GM18873 (cell line): ENCODE results near the gene RHOA.
"Not testable (repeated sequence)": the region's sequence is repeated elsewhere in the genome, so short reads cannot be mapped to it uniquely, and the experiment has no call there.

Experiments used
- ATAC-seq: cut with Tn5 transposase; IDR thresholded peaks from one replicate; pipeline ENCODE4 v1.9.1; 2021; ENCODE audit warnings: mild to moderate bottlenecking, moderate library complexity, moderate number of reproducible peaks; ENCODE audit not compliant: unreplicated experiment, low FRiP score

Gene RHOA

DNA sequence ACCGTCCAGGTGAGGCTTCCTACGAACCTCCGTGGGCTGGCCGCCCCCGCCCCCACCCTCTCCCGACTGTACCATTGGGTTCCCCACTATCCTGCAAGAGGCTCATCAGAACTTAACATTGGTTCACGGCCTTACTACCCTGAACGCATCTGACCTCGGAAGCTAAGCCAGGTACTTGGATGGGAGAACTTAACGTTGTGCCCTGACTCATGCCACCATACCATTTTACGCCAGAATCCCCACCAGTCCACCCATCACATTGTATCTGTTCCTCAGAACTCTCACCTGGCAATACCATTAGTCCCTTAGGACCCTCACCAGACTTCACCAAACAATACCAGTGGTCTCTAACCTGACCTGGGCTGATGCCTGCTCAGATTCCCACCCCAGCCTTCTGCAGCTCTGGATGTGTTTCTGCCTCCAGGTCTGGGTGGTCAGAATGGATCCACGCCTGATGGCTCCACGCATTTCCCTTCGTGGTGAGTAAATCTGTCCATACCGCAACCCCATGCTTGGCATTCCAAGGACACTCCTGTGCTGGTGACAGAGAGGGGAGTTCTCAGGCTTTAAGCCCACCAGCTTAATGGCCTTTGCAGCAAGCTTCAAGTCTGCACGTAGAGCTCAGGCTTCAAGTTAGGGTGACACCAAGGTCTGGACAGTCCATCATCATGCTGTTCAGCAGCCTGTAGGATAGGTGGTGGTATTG lies 1.0 kb upstream of the RHOA start:
- ATAC-seq: no peak

DNA sequence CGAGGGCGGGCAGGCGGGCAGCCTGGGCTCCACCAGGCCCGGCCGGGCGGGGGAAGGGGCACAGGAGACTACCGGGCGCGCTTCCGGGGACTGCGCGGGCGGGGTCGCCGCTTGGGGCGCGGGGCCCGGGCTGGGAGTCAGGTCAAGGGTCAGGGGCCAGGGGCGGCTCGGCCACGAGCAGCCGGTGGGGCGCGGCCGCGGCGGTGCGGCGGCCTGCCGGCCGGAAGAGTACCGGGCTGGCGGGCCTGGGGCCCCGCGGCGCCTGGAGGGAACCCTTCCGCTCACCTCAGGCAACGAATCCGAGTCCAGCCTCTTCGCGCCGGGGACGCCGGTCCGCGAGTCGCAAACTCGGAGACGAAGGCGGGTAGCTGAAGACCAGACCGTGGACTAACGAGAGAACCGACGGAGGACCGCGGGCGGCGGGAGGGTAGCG lies 225 bp downstream of the RHOA start:
- ATAC-seq: peak; percentile 15

DNA sequence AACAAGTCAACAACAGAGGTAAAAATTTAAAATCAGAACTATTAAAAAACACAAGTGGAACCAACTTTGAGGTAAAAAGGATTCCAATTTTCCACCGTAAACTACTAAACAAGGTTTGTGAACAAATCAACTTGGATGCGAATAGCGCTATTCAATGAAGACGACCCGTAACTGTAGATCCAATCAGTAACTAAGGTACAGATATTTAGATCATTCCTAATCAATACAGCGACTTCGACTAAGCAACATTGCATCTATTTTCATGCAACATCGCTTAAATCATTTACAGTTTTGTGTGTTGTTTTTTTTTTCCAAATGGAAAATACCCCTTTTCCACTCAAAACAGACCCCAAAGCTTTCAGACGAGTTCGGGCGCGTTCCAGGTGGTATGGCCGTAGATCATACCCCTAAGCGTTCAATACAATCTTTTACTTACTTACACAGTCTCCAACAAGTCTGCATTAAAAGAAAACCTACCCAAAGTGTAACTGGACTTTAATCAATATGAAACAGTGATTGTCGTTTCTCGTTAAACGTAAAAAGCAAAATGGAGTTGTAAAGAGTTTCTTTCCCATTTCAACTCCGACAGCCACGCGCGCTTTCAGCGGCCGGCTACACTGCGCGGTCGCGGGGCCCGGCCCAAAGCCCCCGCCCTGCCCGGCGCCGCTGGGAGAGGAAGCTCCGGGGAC lies 786 bp downstream of the RHOA start:
- ATAC-seq: no peak

DNA sequence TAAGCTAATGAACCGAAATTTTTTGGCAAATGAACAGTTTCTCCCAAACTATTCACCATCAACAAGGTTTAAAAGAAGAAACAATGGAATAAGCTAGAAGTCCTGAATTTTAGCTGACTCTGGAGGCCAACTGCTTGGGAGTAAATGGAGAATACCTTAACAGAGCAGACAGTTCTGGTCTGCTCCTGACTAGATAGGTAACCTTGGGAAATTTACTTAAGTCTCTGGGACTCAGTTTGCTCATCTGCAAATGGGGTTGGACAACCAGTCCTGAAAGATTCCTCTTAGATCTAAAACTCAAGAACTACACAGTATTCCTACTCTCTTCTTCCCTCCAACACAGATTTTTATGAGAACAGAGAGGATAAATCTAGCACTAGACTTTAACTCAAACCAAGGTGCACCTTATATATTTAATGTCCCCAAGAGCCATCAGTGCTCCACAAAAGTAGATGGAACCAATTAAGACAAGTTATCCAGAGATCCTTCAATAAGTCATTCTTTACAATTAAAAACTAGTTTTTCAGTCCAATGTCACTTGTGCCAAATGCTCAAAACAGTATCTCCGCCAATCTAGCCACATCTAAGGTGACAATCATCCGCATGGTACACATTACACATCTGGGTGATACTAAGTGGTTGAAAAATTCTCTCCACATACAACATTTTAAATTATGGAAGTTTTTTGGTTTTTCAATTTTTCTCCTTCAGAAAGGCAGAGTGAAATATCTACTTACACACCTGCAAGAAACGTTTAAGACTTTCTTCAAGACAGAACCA lies 1.5 kb downstream of the RHOA start:
- ATAC-seq: no peak

- ATAC-seq: no peak
Measured at GRCh38 chr3:49406571-49407565, 4.9 kb downstream of the RHOA start.

GRCh38 chr3:49405570-49405969 lies 6.2 kb downstream of the RHOA start:
- not testable (repeated sequence) for ATAC-seq

DNA sequence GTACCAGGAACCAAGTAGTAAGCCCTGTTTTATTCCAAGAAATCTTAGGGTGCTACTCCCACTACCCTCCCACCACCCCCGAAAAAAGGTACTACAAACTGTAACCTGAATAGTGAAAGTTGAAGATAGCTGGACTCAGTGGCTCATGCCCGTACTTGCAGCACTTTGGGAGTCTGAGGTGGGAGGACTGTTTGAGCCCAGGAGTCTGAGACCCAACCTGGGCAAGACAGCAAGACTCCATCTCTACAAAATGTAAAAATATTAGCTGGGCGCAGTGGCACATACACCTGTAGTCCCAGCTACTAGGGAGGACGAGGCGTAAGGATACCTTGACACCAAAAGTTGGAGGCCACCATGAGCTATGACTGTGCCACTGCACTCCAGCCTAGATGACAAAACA lies 7.9 kb downstream of the RHOA start:
- ATAC-seq: no peak

DNA sequence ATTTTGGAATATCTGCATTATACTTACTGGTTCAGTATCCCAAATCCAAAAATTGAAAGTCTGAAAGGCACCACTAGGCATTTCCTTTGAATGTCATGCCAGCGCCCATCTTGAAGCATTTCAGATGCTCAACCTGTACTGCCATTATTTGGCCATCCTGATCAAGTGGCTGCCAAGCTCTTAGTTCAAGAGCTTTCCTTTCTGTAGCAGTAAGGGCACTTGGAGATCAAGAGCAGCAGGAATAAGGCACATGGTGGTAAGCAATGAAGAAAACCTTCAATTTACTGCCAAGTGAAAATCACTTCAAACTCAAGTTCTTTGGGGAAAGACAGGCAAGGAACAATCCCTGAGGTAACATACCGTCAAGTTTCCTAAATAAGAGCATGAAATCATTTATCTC lies 10.0 kb downstream of the RHOA start:
- no peak for ATAC-seq

DNA sequence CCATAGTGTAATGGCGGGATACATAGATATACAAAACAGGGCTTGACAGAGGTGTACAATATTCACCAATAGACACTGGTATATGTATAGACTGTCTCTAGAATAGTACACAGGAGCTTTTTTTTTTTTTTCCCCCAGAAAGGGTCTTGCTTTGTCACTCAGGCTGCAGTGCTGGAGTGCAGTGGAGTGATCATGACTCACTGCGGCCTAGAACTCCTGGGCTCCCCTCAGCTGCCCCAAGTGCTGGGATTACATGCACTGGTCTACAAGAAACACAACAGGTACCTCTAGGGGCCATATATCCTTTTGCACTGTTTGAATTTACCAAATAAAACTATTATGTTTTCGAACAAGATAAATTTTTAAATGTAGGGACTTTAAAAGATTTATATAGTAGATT lies 12.3 kb downstream of the RHOA start:
- no peak for ATAC-seq

DNA sequence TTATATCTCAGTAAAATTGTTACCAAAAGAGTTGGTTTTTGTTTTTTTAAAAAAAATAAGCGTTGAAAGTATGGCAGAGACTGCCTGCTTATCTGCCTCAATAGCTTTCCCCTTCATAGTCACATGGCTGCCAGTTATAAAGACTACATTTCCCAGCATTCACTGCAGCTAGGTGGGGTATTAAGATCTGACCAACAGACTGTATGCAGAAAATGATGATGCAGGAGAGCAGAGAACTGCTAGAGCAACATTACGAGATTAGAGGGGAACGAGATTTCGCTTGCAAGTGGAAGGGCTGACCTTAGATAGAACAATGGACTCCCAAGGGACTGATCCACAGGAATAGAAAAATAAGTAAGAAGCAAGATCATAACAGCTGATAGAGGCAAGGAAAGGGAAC lies 14.3 kb downstream of the RHOA start:
- no peak for ATAC-seq

DNA sequence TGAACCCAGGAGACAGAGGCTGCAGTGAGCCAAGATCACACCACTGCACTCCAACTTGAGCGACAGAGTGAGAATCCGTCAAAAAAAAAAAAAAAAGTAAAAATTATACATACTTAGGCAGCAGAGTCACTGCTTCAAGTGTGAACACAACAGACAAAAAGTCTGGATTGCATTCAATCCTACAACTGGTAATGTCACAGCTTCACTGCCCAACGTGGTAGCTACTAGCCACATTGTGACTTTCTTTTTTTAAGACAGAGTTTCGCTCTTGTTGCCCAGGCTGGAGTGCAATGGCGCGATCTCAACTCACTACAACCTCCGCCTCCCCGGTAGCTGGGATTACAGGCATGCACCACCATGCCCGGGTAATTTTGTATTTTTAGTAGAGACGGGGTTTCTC lies 20.5 kb downstream of the RHOA start:
- ATAC-seq: not testable (repeated sequence)

DNA sequence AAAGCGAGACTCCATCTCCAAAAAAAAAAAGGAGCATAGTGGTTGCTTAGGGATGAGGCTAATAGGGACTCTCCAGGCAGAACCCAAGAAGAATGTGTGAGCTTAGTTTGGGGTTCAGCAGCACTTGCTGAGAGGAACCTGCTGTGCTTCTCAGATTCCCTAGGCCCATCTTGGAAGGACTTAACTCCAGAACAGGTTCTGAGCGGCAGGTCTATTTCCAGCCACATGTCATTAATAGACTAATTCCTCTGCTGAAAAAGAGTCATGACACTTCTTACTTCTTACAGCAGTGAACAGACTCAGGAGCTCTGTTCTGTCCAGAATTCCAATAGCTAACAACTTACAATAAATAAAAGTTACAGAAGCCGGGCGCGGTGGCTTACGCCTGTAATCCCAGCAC lies 22.5 kb downstream of the RHOA start:
- ATAC-seq: no peak

DNA sequence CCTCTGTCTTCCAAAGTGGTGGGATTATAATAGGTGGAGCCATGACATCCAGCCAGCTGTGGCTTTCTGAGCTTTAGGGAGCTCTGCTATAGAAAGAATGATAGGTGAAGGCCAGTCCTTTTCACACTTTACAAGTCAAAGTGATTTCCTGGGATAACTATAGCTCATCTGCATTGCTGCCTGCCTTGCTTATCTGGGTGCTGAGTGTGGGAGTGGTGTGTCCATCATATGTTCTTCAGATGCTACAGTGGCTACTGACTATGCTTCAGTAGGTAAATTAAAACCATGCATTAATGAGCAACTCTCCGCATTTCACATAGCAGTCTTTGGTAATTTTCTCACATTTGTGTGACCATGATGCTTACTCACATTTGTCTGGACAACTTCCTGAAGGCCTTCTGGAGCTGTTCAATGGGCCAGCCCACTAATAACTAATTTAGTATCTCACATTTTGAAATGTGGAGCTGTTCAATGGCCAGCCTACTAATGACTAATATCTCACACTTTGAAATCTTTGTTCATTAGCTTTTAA lies 23.4 kb downstream of the RHOA start:
- ATAC-seq: no peak

DNA sequence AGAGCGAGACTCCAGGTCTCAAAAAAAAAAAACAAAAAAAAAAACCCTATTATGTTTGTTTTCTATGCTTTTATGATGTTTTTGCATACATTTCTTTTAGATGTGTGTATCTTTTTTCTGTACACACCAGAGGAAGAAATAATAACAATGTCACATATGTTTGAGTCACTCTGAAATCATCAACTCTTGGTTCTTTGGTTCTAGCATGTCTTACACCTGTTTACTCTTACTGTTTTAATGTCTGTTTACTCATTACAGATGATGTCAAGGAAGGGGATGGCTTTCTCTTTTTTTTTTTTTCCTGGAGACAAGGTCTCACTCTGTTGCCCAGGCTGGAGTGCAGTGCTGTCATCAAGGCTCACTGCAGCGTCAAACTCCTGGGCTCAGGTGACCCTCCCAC lies 24.1 kb downstream of the RHOA start:
- ATAC-seq: no peak

DNA sequence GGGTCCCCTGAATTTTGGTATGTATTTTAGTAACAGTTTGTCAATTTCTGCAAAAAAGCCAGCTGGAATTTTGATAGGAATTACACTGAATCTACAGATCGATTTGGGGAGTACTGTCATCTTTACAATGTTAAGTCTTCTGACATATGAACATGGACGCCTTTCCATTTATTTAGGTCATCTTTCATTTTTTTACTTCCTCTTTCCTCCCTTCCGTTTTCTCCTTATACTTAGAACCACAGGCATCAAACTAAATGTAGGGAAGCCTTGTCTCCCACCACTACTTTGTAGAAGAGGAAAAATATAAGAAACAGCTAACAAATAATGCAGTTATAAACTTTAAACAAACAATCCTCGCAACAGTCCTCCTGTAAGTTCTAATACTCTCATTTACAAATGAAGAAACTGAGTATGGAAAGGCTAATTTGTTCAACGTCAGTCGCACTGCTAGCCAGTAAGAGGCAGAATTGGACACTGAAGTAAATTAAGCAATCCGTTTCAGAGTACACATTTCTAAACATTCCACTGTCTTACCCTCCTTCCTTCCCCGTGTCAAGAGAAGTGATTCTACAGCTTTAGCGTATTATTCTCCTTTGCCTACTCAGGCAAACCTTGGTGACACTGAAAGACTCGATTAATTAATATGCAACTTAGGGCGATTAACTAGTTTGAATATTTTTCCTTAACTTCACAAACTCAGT lies 25.6 kb downstream of the RHOA start:
- ATAC-seq: no peak

DNA sequence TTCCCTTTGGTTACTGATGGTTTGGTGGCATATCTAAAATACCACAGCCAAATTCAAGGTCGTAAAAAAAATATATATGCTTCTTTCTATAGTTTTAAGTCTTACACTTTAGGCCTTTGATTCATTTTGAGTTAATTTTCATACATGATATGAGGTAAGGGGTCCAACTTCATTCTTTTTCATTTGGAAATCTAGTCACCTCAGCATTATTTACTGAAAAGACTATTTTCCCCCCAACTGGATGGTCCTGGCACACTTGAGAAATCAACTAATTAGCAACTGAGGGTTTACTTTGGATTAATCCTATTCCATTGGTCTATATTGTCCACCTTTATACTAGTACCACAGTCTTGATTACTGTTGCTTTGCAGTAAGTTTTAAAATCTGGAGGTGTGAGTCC lies 26.2 kb downstream of the RHOA start:
- no peak for ATAC-seq

DNA sequence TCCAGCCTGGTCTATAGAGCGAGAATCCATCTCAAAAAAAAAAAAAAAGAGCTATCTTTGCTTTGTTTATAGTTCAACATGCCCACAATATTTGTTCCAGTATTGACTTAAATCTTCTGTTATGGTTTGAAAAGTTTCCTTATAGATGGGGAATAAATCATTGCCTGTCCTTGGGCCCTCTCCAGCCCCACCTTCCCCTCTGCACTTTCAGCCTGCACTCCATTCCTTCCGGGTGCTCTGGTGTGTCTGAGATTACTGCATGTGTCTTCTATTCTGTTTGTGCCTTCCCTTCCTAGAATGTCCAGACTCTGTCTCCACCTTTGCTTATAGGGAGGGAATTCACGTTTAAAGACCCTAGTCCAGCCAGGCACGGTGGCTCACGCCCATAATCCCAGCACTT lies 28.4 kb downstream of the RHOA start:
- no peak for ATAC-seq

GRCh38 chr3:49378249-49378895 lies 33.4 kb downstream of the RHOA start:
- ATAC-seq: no peak

DNA sequence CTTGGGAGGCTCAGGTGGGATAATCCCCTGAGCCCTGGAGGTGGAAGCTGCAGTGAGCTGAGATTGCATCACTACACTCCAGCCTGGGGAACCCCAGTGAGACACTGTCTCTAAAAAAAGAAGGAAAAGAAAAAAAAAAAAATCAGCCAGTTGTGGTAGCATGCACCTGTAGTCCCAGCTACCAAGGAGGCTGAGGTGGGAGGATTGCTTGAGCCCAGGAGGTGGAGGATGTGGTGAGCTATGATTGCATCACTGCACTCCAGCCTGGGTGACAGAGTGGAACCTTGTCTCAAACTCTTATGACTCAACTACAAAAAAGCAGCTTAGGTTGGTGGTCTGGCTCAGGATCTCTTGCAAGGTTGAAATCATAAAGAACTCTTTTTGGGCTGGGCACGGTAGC lies 34.3 kb downstream of the RHOA start:
- ATAC-seq: no peak
